GM13977 (cell line): Measurements from ENCODE around the gene PER2.
A peak's percentile ranks its signal among the peaks of the same experiment; 100 is the strongest.

Experiments used
- DNase-seq: peaks from one replicate; pipeline ENCODE4 v3.0.0; 2012; ENCODE audit warnings: low spot score
- in situ Hi-C: fragments of 300-500 bp; cut with MboI; formaldehyde crosslinking; loops from one replicate; pipeline ENCODE4 v1.12.0; 2022; ENCODE audit warnings: low sequenced_read_pairs, low pct_unique_long_range_greater_than_20kb, mixed read lengths, inconsistent platforms; ENCODE audit not compliant: unreplicated experiment
- TF ChIP-seq, protein P1 (sequence below): IDR thresholded peaks from 2 replicates; pipeline ENCODE4 v1.5.1; 2012; ENCODE audit warnings: mild to moderate bottlenecking, control low read depth; ENCODE audit not compliant: insufficient read depth; ENCODE audit errors: extremely low read depth, missing control alignments

The PER2 gene

GRCh38 chr2:238239863-238240756, 48.3 kb downstream of the PER2 start, which contains the start of gene HES6:
HES6 (minus strand) TSS chr2:238240038; CDS start chr2:238239905, 133 bp downstream.
- TF ChIP-seq, protein P1, sequence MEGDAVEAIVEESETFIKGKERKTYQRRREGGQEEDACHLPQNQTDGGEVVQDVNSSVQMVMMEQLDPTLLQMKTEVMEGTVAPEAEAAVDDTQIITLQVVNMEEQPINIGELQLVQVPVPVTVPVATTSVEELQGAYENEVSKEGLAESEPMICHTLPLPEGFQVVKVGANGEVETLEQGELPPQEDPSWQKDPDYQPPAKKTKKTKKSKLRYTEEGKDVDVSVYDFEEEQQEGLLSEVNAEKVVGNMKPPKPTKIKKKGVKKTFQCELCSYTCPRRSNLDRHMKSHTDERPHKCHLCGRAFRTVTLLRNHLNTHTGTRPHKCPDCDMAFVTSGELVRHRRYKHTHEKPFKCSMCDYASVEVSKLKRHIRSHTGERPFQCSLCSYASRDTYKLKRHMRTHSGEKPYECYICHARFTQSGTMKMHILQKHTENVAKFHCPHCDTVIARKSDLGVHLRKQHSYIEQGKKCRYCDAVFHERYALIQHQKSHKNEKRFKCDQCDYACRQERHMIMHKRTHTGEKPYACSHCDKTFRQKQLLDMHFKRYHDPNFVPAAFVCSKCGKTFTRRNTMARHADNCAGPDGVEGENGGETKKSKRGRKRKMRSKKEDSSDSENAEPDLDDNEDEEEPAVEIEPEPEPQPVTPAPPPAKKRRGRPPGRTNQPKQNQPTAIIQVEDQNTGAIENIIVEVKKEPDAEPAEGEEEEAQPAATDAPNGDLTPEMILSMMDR: peak; percentile 5
- in situ Hi-C loops: no loop called here
- peak; percentile 97 for DNase-seq

DNA sequence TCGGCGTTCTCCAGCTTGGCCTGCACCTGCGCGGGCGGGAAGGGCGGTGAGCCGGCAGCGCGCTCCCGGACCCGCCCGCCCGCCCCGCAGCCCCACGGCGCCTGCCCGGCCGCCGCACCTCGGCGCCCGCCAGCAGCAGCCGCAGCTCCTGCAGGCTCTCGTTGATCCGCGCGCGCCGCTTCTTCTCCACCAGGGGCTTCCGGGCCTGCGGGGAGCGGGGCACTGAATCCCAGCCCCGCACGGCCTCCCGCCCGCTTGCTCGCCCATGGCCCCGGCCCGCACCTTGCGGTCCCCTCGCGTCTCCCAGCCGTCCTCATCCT, 48.9 kb downstream of the PER2 start:
- in situ Hi-C loops: no loop called here
- TF ChIP-seq, protein P1: no peak
- DNase-seq: peak; percentile 57

GRCh38 chr2:238238766-238239542, 49.5 kb downstream of the PER2 start:
- DNase-seq: no peak
- TF ChIP-seq, protein P1: no peak
- in situ Hi-C loops: no loop called here

DNA sequence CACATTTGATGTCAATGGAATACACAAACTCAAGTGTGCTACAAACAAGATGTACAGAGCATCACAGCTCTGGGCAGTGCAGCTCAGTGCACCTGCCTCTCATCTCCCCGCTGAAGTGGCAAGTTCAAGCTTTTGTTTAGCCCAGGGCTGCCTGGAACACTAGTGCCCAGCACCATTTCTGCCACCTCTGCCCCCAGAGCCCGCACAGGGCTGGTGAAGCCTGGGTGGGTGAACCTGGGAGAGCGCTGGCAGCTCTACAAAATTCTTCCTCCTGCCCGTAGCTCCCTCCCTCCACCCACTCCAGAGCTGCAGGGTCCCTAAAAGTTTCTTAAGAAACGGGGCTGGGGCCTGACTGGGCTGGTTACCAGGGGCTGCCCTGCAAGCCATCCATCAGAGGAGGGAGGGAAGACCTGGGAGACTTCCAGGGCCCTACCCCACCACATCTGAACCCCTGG, 50.1 kb downstream of the PER2 start:
- DNase-seq: no peak
- TF ChIP-seq, protein P1: no peak
- in situ Hi-C loops: no loop called here

DNA sequence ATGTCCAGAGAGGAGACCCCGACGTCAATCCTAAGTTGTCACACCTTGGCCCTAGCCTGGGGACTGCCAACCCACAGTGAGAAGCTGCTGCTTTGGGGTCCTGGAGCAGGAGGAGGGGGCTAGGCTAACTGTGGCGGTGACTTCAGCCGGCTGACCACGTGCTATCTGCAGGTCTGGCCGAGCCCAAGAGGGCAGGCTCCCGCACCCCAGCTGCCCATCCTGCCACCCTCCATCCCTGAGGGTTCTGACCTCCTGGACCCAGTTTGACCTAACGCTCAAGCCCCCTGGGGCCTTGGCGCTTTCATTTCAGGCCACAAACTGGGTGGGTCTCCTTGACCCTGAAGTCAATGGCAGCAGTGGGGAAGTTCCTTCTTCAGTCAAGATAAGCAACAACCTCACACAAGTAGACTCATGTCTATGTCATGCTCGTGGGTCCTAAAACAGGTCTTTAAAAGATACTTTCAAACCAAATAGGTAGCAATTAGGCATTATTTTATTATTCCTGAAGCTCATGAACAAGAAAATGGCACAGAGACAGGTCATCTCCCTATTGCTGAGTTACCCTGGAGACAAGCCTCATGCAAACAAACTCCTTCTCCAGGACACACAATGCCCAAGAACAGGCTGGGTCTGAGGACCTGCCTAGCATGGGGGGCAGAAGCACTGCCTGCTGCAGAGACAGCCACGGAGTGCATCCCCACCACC, 50.8 kb downstream of the PER2 start:
- no peak for DNase-seq
- in situ Hi-C loops: no loop called here
- TF ChIP-seq, protein P1: no peak

GRCh38 chr2:238236571-238236970, 51.8 kb downstream of the PER2 start:
- TF ChIP-seq, protein P1: no peak
- no peak for DNase-seq
- in situ Hi-C loops: no loop called here
